GM21786 (cell line): ENCODE data around the gene INPP4A.
"Not testable (repeated sequence)": the region's sequence is repeated elsewhere in the genome, so short reads cannot be mapped to it uniquely, and the experiment has no call there.

ENCODE experiments used
- ATAC-seq: cut with Tn5 transposase; IDR thresholded peaks from one replicate; pipeline ENCODE4 v1.9.1; 2021; ENCODE audit not compliant: unreplicated experiment

Gene INPP4A

GRCh38 chr2:98435670-98436069, 9.0 kb upstream of the INPP4A start:
- ATAC-seq = not testable (repeated sequence)

GRCh38 chr2:98436734-98437133, 7.9 kb upstream of the INPP4A start:
- ATAC-seq = no peak

- peak; percentile 80 for ATAC-seq
These were observed 6.2 kb upstream of the INPP4A start for GRCh38 chr2:98438190-98439133.

GRCh38 chr2:98441706-98442450, 2.8 kb upstream of the INPP4A start:
- no peak for ATAC-seq

DNA sequence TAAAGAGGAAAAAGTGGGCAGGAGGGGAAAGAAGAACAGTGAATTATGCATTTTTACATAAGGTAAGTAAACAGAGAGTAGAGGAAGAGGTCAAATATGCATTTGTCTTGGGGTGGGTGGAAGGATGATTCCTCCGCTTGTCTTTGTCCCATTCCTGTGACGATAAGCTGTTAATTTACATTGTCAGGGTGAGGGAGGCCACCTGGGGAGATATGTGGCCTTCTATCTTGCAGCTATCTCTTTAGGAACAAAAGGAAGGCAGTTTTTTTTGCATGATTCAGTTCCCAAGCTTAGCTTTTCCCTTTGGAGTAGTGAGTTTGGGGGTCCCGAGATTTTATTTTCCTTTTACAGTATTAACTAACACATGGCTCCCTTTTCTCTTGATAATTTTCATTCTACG, 2.2 kb upstream of the INPP4A start:
- ATAC-seq = no peak

DNA sequence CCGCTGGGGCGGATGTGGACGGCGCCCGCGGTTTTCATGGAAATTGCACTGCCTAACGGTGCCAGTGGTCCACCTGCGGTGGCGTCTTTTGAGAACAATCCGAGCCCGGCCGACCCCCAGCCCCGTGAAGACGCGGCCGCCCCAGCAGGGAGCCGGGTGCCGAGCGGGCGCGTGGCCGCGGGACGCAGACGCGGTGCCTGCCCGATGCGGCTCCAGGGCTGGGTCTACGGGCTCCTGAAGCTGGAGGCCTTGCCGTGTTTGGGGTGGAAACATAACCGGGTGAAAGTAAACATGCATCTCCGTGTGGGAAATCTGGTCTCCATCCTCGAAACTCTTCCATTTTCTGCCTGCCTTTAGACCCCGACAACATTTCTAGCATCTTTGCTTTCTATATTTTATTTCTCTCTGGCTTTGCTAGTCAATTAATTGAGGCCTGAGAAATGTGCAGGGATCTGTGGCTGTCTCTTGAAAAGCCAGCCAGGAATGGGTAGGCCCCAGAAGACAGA, 572 bp downstream of the INPP4A start:
- ATAC-seq = peak; percentile 30

GRCh38 chr2:98445683-98446581, 1.3 kb downstream of the INPP4A start:
- ATAC-seq = no peak

DNA sequence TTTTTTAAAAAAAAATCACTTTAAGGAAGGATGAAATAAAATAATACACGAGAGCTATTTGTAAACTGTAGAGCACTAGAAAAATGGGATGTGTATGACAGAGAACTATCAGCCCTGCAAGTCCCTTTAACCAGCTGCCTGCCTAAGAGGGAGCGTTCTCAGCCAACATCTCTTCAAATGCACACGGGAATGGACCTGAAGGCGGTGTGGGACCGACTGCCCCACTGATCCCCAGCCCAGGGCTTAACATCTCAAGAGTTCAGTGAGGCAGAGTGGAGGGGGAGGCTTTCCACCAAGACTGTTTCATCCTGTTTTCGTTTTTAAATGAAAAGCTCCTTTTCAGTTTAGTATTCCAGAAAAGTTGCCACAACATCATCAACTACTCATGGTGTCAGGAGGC, 2.2 kb downstream of the INPP4A start:
- no peak for ATAC-seq

- no peak for ATAC-seq
These were observed 3.9 kb downstream of the INPP4A start for GRCh38 chr2:98448441-98449145.

- ATAC-seq = no peak
These were observed 7.9 kb downstream of the INPP4A start for GRCh38 chr2:98452396-98453027.

- ATAC-seq = no peak
These were observed 8.4 kb downstream of the INPP4A start for GRCh38 chr2:98453083-98453482.

GRCh38 chr2:98453531-98453930, 8.9 kb downstream of the INPP4A start:
- no peak for ATAC-seq

GRCh38 chr2:98454073-98454472, 9.4 kb downstream of the INPP4A start:
- no peak for ATAC-seq

- ATAC-seq = peak; percentile 36
These were observed 10.0 kb downstream of the INPP4A start for GRCh38 chr2:98454500-98455235.

DNA sequence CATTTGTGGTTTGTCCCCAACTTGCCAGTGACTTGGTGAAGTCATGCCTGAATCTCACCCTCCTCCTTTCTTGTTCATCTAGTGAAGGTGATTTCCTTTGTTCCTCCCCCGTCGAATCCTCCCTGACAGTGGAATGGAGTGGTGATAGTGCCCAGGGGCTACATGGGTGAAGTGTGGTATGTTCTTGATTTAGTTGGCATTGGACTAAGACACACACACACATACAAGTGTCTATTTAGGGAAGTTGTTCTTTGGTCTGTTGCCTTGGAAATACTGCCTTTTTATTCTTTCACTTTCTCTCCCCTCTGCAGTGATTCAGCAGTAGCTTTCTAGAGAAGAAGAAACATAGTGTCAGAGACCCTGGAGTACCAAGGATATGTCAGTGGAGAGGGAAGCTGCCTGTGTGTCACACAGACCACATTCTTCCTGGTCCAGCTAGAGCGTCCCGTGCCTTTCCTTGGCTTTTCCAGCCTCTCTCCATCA, 10.9 kb downstream of the INPP4A start:
- peak; percentile 50 for ATAC-seq

- ATAC-seq = no peak
These were observed 12.5 kb downstream of the INPP4A start for GRCh38 chr2:98457045-98457696.

DNA sequence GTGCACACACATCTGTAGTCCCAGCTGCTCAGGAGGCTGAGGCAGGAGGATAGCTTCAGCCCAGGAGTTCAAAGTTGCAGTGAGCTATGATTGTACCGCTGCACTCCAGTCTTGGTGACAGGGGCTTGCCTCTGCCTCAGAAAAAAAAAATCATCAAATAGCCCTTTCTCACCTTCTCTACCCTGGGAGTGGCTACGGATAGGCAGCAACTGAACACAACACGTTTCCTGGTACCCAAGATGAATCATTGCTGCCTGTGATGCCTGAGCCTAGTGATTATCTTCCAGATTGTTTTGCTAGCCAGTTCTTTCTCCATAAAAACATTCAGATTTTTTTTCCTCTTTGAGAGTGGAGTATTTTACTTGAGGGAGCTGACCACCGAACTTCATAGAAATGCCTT, 13.5 kb downstream of the INPP4A start:
- ATAC-seq = no peak

- no peak for ATAC-seq
These were observed 14.2 kb downstream of the INPP4A start for GRCh38 chr2:98458667-98459380.
